Left colon (tissue), 2 donors: ENCODE results near the gene MANSC4. TPM values are rescaled to one million over a fixed set of nuclear protein-coding genes. Genes with fewer than 3 reads are reported as not detected.

Experiments used
- ATAC-seq: fragments of 200-7000 bp; cut with Tn5 transposase; one replicate; pipeline ENCODE4 v1.9.1; 2020; ENCODE audit warnings: mild to moderate bottlenecking, moderate library complexity
- DNase-seq, 2 donors: peaks; one replicate each; pipeline ENCODE4 v3.0.0-alpha.2; 2020
- intact Hi-C, 2 donors: fragments of 100-400 bp; cut with DNase I in 1 of 2; cut with micrococcal nuclease in 1 of 2; formaldehyde crosslinking; loops; one replicate each; pipeline versions ENCODE4 v1.11.2 to v1.14.0; 2022; cut with DNase I, micrococcal nuclease
- total RNA-seq, 2 donors: library from RNA; stranded (reverse); fragmentation: NEBNext Ultra II Directional; extraction: Animal tissue kit (Norgen Biotek cat#: 25700); gene quantifications; one replicate each; pipeline ENCODE4 v1.2.1, GENCODE V29; 2021
- donor health status: DM: no; HTN: no; CAD: no.
- donor health status: DM: yes; HTN: yes; CAD: no.

MANSC4 gene
- total RNA-seq, 2 donors from 2014 or later, result not detected

DNA sequence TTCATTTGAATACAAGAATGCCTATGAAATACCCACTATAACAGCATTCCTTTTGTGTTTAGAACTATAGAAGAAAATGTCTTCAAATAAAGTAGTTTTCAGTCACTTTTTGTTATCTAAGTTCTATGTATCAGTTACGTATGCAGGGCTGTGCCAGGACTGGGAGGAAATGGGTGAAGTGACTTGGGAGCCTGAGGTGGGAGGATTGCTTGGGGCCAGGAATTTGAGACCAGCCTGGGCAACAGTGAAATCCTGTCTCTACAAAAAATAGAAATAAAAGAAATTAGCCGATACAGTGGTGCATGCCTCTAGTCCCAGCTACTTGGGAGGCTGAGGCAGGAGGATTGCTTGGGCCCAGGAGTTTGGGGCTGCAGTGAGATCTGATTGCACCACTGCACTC, 22.9 kb upstream of the MANSC4 start:
- intact Hi-C loops, result no loop called here
- no peak for DNase-seq
- no peak for ATAC-seq

DNA sequence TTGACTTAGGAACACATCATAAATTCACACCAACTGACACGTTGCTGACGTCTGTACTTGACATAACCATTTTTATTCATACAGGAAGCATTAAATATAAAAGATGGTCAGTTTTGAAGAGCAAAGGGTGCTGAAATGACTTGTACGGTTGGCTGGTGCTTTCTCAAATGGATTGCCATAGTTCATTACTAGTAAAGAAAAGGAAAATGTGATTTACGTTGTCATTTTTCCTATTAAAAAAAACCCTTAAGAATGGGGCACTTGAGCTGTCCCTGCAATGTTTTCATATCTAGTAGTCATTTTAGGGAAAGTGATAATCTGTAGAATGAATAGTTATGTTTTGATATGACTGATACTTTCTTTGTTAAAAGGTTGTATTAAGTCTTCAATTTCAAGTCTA, 22.5 kb upstream of the MANSC4 start:
- ATAC-seq, result no peak
- DNase-seq, result no peak
- intact Hi-C loops, result no loop called here

DNA sequence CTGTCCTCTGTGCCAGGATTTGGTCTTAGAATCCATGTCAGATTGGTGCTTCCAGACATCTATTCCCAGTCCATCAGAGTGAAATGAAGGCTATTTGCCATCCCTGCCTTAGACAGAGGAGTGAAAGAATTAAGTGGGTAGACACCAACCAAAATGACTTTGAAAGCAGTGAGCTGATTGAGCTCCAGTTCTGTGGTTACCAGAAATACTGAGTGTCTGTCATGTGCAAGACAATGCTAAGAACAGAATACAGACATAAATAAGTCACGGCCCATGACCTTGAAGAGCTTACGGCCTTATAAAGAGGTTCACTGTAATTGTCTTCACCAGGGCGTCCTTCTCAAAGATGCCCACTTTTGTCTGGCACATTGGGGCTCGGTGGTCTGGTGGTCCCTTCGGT, 21.6 kb upstream of the MANSC4 start:
- no peak for ATAC-seq
- intact Hi-C loops, result no loop called here
- no peak for DNase-seq

GRCh38 chr12:27800819-27801218, 20.8 kb upstream of the MANSC4 start:
- DNase-seq, result no peak
- ATAC-seq, result no peak
- intact Hi-C loops, result no loop called here

DNA sequence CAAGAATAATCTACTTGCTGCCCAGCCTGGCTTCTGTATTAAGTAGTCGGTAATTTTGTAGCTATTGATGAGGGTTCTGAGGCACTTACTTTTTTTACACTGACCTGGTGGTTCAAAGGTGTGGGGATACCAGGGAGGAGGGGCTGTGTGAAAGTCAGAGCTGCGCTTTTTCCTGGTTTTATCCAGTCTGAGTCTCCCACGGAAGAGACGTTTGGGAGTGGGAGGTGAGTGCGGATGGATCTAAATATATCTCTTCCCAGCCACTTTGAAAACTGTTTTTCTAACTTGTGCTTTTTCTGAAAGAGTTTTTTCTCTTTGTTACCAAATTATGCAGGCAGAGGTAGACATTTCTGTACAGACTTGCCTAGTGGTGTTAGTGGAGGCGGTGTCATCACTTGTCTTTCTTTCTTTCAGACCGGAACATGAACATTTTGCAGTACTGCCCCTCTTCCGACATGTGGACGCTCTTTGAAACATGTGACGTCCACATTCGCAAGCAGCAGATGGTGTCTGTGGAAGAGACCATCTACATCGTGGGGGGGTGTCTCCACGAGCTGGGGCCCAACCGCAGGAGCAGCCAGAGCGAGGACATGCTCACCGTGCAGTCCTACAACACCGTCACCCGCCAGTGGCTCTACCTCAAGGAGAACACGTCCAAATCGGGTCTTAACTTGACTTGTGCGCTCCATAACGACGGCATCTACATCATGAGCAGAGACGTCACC, 17.4 kb upstream of the MANSC4 start:
- intact Hi-C loops, result no loop called here
- no peak for ATAC-seq
- no peak for DNase-seq

- no peak for DNase-seq
- no peak for ATAC-seq
- intact Hi-C loops, result no loop called here
These were observed 16.1 kb upstream of the MANSC4 start for GRCh38 chr12:27796128-27796527.

DNA sequence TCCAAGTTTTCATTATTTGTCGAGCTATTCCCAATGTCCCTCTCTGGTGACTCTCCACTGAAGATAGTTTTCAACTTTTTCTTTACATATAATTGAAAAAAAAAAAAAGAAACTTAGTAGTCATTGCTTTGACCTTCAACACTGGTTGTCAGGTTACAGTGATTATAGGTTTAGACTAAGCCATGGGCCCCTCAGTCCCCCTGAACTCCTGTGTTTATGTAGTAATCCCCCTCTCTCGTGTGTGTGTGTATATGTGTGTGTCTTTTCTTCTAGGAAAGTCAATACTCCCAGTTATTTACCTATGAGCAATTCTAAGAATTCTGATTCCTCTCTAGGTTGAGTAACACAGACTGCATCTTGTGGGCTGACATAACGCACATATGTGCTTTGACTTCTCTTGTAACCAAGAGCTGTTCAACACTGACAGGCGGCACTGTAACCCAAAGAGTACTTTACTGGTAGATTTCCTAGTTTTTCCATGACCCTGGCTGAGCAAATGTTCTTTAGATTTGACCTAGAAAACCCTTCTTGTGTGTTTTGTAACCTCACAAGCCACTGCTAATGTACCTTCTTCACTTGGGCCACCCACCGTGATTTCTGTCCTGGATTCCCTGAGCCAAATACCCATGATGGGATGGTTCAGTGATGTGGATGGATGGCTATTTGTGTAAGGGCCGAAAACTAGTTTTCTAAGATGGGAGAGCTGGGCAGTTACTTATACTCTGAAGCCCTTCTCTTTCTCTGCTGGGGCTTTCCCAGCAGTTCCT, 15.0 kb upstream of the MANSC4 start:
- intact Hi-C loops, result no loop called here
- DNase-seq (no peak), ATAC-seq (no peak)

DNA sequence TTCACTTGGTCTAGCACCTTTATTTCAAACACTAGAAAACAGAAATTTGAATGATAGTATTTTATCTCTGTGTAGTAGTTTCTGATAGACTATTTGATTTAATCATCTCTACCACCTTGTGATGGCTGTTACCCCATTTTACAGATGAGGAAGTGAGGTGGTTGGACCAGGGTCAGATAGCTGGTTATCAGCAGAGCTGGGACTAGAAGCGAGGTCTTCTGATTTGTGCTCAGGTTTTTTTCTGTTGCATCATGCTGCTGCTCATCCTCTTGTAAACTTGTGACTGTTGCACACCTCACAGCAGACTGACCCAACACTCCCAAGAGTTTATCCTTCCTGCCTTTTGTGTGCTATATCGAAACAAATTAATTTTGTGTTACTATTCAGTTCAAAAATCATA, 10.1 kb upstream of the MANSC4 start:
- DNase-seq (no peak), ATAC-seq (no peak)
- intact Hi-C loops, result no loop called here

DNA sequence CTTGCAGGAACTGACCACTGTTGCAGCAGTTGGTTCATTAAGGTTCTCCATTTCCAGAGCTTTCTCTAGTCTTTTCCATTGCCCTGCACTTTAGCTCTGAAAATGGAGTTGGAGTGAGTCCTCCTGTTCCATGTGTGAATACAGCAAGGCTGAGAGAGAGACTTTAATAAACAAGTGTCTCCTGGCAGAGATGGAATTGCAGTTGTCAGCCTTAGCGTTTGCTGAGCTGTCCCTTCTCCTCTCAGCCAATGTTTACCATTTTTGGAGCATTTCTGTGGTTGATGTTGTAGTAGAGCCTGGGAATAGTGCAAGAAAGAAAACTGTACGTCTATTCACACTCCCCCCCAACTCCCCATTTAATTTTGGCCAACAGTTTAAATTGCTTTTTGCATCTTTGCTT, 7.5 kb upstream of the MANSC4 start:
- ATAC-seq (no peak), DNase-seq (no peak)
- intact Hi-C loops, result no loop called here

- intact Hi-C loops, result no loop called here
- ATAC-seq, result no peak
- DNase-seq, result no peak
These were observed 6.0 kb upstream of the MANSC4 start for GRCh38 chr12:27785882-27786570.

DNA sequence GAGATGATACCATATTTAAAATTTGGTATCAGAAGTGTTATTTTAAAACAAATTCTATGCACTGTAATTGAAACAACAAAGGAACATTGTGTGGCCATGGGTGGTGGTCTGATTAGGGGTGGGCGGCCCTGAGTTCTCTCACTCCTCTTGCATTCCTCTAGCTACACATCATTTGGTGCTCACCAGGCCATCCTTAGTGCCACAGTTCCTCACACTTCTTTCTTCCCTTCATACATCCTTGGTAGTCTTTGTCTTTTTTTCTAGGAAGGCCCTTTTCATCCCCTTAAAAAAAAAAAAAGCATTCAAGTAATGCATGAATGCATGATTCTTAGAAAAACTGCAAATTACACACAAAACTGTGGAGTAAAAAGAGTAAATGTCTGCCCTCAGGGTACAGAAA, 2.4 kb upstream of the MANSC4 start:
- no peak for DNase-seq
- intact Hi-C loops, result no loop called here
- ATAC-seq, result no peak

- DNase-seq, result no peak
- ATAC-seq, result no peak
- intact Hi-C loops, result no loop called here
These were observed 1.6 kb upstream of the MANSC4 start for GRCh38 chr12:27781680-27782079.

DNA sequence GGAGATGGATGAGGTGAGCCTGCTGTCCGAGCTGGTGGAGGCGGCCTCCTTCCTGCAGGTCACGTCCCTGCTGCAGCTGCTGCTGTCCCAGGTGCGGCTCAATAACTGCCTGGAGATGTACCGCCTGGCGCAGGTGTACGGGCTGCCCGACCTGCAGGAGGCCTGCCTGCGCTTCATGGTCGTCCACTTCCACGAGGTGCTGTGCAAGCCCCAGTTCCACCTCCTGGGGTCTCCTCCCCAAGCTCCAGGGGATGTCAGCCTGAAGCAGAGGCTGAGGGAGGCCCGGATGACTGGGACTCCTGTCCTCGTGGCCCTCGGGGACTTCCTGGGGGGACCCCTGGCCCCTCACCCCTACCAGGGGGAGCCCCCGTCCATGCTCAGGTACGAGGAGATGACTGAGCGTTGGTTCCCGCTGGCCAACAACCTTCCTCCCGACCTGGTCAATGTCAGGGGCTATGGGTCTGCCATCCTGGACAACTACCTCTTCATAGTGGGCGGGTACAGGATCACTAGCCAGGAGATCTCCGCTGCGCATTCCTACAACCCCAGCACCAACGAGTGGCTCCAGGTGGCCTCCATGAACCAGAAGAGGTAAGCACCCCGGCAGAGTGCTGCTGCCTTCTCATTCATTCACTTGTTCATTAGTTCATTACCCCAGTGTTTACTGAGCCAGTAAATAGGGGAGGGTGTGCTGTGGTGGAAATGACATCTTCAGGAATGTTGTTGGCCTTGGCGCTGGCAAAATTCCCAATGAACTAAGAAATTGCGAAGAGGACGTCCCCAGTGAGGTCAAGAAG, 774 bp upstream of the MANSC4 start:
- intact Hi-C loops, result no loop called here
- peak; percentile 65 for ATAC-seq
- peak; percentile 27 to 49 for DNase-seq

DNA sequence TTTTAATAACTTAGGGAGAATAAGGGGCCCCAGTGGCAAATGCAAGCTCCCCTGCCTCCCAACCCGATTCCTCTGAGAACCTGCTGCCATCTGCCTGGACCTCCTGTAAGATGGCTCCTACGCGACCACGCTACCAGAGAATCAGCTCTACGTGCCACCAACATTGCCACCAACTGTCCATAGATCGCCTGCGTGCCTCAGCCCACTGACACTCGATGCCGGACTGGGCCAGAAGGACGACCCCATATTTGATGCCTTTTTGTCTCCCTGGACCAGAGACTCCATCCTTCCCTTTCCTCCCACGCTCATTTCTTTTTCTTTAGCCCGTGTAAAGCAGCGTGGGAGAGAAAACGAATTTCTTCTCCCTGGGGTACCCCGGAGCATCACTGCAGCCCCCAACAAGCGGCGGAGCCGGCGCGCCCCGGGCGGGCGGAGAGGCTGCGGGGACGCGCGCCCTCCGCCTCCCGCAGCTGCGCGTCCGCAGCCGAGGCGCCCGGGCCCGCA, 568 bp downstream of the MANSC4 start:
- intact Hi-C loops, result no loop called here
- peak; percentile 31 to 40 for DNase-seq
- no peak for ATAC-seq

DNA sequence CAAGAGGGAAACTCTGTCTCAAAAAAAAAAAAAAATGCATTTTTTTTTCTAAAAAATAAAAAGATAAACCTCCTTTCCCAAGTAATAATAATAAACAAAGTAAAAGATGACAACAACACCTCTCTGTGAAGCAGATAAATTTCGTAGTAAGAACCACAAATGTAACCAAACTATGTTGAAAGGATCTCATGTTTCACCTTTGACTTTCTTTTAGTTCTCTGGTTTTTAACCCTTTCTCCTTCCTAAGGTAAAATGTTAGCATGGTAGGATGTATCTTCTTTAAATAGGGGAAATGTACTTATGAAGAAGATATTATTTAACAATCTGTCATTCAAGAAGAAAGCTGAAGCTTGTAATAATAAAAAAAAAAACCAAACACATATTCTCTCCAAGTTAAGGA, 1.8 kb downstream of the MANSC4 start:
- DNase-seq (no peak), ATAC-seq (no peak)
- intact Hi-C loops, result no loop called here

DNA sequence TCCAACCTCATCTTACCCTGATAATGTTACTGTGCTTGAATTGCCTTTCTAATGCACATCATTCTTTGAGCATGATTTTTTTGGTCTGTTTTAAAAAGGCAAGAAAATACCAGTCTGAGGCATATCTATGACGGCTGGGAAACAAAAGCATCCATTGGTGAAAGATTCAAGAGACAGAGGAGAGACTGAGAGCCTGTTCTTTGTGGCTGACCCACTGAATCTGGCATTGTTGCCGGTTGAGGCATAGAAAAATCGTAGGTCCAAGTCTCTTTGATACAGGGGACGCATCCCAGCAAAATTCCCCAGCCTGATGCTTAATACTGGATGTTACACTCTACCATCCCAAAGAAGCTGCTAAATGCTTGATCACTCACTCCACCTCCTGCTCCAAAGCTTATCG, 2.9 kb downstream of the MANSC4 start:
- no peak for ATAC-seq
- no peak for DNase-seq
- intact Hi-C loops, result no loop called here

DNA sequence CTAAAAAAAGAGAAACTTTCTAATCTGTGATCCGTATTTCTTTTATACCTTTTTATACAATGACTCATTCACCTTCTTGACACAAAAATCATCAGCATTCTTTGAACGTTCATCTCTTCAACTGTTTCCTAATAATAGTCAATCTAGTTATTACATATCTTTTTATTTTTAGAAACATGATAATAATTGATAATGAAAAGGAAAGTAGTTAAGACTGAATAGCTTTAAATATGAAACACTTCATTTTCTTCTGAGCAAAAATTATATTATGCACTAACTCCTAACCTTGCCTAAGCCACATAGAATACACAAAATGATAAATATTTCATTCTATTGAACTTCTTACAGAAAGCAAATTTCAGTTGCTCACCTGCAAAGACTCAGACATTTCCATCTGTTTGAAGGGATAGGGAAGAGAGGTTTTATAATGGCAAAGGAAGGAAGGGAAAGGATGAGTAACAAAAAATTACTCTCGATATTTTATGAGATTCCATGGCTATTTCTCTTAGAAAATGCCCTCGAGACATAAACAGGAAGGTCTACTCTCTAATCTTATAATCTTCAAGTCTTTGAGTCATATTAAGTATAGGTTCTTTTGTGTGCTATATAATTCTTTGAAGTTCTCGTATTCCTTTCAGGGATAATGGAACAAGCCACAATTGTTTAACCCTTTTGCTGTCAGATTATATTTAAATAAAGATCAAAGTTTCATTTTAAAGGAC, 7.5 kb downstream of the MANSC4 start:
- no peak for DNase-seq
- intact Hi-C loops, result no loop called here
- no peak for ATAC-seq

GRCh38 chr12:27771481-27772327, 8.3 kb downstream of the MANSC4 start:
- intact Hi-C loops, result no loop called here
- ATAC-seq (no peak), DNase-seq (no peak)
